HEK293T (cell line): ENCODE measurements around the gene TUB.

Experiments used
- CTBP1 ChIP-seq: fragments of 450-650 bp; IDR thresholded peaks from 2 replicates; pipeline ENCODE4 v1.6.1; 2016; ENCODE audit warnings: borderline replicate concordance
- FOXM1 ChIP-seq: fragments of 450-650 bp; IDR thresholded peaks from 2 replicates; pipeline ENCODE4 v1.6.1; 2017; ENCODE audit warnings: mild to moderate bottlenecking, borderline replicate concordance

- TF ChIP-seq FOXM1: no peak
- TF ChIP-seq CTBP1: no peak
These were observed 12.3 kb upstream of the TUB start for GRCh38 chr11:8068605-8069221.
